ENCODE results near the gene DEAF1.
"Not testable (repeated sequence)": the region's sequence is repeated elsewhere in the genome, so short reads cannot be mapped to it uniquely, and the experiment has no call there.

The DEAF1 gene, protein sequence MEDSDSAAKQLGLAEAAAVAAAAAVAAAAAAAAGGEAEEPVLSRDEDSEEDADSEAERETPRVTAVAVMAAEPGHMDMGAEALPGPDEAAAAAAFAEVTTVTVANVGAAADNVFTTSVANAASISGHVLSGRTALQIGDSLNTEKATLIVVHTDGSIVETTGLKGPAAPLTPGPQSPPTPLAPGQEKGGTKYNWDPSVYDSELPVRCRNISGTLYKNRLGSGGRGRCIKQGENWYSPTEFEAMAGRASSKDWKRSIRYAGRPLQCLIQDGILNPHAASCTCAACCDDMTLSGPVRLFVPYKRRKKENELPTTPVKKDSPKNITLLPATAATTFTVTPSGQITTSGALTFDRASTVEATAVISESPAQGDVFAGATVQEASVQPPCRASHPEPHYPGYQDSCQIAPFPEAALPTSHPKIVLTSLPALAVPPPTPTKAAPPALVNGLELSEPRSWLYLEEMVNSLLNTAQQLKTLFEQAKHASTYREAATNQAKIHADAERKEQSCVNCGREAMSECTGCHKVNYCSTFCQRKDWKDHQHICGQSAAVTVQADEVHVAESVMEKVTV

DNA sequence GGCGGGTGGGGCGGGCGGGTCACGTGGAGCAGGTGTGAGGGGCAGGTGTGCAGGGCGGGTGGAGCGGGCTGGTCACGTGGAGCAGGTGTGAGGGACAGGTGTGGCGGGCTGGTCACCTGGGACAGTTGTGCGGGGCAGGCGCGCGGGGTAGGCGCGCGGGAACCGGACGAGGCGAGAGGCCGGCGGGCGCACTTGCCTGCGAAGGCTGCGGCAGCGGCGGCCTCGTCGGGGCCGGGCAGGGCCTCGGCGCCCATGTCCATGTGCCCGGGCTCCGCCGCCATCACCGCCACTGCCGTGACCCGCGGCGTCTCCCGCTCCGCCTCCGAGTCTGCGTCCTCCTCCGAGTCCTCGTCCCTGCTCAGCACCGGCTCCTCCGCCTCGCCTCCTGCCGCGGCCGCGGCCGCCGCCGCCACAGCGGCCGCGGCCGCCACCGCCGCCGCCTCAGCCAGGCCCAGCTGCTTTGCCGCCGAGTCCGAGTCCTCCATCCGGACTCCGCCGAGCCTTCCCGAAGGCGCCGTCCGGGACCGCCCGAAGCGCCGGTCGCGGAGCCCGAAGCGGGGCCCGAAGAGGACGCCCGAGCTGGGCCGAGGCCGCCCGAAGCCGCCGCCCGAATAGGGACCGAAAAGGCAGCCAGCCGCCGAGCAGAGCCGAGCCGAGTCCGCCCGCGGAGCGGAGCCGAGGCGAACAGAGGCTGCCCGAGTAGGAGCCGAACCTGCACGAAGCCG, at the start of gene DEAF1:
DEAF1 (minus strand) TSS at position 660 of the 725 bp plus-strand sequence; CDS start at position 485, 175 bp downstream.
- in situ Hi-C loops (cut with HindIII; ENCODE audit: low sequenced_read_pairs), result no loop called here

DNA sequence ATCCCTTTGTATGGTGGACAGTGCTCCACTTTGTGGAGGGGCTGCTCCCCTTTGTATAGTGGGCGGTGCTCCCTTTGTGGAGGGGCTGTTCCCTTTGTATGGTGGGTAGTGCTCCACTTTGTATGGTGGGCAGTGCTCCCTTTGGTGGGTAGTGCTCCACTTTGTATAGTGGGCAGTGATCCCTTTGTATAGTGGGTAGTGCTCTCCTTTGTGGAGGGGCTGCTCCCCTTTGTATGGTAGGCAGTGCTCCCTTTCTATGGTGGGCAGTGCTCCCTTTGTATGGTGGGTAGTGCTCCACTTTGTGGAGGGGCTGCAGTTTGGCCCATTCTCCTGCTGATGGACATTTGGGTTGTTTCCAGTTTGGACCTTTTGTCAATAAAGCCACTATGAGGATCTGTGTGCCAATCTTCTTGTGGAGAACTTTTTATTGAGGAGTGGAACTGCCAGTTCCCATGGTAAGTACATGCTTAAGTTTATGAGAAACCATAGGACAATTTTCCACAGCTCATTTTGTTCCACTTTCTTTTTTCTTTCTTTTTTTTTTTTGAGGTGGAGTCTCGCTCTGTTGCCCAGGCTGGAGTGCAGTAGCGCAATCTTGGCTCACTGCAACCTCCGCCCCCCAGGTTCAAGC, 47.7 kb upstream of the DEAF1 start:
- in situ Hi-C loops (cut with HindIII; ENCODE audit: low sequenced_read_pairs), result no loop called here

DNA sequence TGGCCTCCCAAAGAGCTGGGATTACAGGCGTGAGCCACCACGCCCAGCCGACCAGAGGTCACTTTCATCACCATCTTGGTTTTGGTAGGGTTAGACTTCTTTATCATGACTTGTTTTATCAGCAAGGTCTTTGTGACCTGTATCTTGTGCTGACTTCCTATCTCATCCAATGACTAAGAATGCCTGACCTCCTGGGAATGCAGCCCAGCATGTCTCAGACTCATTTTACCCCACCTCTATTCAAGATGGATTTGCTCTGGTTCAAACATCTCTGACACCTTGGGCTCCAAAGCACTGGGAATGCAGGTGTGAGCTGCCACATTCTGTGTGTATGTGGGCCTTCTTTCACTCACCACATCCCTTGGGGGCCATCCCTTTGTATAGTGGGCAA, 47.1 kb upstream of the DEAF1 start:
- in situ Hi-C loops (cut with HindIII; ENCODE audit: low sequenced_read_pairs), result no loop called here

DNA sequence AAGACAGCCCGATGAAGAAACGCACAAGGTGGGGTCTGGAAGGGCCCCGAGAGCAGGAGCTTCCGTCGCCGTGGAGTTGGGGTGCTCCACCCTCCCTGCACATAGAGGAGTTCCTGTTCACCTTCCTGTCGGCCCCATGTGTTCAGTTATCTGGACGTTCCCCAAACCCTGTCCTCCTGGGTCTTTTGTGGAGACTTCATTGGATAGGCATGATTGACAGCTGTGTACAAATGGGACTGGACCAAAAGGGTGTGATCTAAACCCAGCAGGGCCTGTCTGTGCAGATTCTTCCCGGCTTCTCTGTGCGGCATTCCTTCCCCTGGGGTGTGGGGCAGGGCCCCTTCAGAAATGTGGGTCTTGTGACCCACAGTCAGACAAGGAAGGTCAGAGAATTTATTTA, 42.9 kb upstream of the DEAF1 start:
- in situ Hi-C loops (cut with HindIII; ENCODE audit: low sequenced_read_pairs), result not testable (repeated sequence)

DNA sequence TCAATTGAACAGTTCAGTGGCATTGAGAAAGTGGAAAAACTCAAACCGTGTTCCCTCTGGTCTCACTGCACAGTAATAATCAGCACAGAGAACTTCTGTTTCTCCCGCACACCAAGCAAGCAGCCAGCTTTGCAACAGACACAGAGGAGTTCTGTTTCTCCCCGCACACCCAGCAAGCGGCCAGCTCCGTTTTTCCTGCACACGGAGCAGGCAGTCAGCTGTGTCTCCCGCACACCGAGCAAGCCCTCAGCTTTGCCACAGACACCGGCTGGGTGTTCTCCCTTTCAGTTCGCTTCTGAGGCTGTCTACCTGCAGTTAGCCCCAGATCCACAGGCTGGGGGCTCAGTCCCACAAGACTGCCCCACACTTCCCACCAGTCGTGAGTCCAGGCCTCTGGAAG, 42.3 kb upstream of the DEAF1 start:
- in situ Hi-C loops (cut with HindIII; ENCODE audit: low sequenced_read_pairs), result no loop called here

DNA sequence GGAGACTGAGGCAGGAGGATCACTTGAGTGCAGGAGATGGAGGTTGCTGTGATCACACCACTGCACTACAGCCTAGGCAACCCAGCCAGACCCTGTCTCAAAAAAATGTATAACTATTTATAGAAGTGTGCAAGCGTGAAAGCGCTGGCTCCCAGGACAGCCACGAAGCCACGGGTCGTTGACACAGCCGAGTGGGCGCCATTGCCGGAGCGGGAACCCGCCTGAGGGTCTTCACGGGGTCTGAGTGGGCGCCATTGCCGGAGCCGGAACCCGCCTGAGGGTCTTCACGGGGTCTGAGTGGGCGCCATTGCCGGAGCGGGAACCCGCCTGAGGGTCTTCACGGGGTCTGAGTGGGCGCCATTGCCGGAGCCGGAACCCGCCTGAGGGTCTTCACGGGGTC, 39.5 kb upstream of the DEAF1 start:
- in situ Hi-C loops (cut with HindIII; ENCODE audit: low sequenced_read_pairs), result not testable (repeated sequence)

DNA sequence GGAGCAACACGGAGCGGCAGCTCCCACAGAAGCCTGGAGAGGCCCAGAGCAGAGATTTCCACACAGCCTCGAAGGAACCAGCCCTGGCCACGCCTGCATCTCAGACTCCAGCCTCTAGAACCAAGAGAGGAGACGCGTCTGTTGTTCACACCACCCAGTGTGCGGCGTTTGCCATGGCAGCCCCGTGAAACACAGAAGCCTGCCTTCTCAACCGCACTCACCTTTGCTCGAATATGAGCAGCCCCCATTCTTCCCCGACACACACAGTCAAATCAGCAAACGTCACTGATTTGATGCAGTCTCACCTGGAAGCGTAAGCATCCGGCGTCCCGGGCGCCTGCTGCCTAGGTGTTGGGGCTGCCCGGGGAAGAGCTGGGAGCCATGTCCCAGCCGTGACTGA, 38.0 kb upstream of the DEAF1 start:
- in situ Hi-C loops (cut with HindIII; ENCODE audit: low sequenced_read_pairs), result no loop called here

DNA sequence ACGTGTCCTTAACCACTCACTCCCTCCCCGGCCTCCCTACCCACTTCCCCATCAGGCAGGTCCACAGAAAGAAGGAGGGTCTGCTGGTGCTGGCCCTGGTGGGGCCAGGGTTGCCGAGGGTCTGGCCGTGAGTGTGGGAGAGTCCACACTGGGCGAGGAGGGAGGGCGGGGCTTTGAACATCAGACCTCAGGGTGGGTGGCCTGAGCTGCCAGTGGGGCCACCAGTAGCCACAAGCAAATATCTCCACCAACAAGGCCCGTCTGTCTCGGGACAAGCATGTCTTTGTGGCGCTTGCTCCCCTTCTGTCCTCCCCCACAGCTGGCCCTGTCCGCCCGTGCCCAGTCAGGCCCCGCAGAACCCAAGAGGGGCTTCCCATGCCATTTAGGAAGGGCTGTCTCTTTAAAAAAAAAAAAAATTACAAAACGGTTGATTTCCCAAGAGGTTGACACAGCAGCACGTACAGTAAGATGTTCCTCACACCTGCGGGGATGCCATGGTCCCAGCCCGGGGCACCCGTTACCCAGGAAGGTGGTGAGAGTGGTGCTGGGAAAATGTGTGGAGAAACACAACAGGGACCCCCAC, 34.6 kb upstream of the DEAF1 start:
- in situ Hi-C loops (cut with HindIII; ENCODE audit: low sequenced_read_pairs), result no loop called here

DNA sequence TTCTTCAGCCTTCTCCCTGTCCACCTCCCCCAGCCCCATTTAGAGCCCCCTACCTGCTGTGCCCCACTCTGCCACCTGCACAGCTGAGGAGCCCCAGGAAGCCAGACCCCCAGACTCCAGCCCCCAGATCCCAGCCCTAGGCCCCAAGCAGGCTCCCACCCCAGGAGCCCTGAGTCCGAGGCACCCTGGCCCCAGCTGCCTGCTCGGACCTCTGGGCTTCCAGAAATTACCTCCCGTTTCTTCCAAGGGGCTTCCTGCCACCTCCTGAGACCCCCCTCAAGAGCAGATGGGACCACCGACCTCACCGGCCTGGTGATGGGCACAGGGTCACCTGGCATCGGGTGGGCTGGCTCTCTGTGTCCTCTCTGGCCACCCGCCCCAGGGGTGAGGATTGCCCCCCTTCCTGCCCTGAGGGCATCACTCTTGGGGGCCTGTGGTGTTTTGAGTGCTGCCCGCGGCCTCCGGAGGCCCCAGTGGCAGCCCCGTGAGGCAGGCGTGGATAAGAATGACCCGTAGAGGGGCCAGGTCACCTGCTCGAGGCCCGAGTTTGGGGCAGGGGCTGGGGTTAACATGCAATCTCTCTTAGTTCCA, 34.0 kb upstream of the DEAF1 start:
- in situ Hi-C loops (cut with HindIII; ENCODE audit: low sequenced_read_pairs), result no loop called here

DNA sequence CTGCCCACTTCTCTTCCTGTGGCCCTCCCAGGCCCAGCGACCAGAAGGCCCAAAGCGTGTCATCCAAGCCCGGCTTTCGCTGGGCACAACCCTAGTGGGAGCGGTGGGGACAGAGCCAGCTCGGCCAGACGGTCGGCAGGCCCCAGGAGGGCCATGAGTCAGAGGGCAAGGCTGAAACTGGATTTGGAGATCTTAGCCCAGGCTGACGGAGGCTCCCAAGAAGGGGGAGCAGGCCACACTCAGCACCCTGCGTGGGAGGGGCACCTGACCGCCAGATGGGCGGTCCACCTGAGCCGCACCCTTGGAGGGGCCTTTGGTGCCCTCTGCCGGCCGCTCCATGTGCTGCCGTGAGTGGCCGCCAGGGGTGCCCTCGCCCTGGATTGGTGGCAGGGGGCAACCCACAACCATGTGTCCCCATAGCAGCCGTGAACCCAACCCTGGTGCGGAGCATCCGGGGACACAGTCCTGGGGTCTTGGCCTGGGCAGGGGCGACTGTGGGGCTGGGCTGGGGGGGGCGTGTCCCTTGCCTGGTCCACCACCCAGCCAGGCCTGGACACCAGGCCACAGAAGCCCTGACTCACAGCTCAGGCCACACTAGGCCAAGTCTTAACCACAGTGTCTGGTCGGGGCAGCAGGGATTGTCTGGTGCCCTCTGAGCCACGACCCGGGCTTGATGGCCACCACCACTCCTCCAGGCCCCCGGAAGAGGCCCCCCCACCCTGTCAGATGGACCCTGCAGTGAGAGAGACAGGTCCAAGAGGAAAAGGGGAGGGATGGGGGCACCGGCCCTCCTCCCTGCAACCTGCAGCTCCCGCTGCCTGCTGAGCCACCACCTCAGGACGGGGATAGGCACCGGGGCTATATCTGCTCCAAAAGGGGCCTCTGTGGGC, 33.1 kb upstream of the DEAF1 start:
- in situ Hi-C loops (cut with HindIII; ENCODE audit: low sequenced_read_pairs), result no loop called here

DNA sequence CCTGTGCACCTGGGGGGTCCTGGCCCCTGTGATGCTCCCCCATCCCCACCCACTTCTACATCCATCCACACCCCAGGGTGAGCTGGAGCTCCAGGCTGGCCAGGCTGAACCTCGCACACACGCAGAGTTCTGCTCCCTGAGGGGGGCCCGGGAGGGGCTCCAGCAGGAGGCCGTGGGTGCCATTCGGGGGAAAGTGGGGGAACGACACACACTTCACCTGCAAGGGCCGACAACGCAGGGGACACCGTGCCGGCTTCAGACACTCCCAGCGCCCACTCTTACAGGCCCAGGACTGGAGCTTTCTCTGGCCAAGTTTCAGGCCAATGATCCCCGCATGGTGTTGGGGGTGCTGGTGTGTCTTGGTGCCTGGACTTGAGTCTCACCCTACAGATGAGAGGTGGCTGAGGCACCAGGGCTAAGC, 32.3 kb upstream of the DEAF1 start:
- in situ Hi-C loops (cut with HindIII; ENCODE audit: low sequenced_read_pairs), result no loop called here

DNA sequence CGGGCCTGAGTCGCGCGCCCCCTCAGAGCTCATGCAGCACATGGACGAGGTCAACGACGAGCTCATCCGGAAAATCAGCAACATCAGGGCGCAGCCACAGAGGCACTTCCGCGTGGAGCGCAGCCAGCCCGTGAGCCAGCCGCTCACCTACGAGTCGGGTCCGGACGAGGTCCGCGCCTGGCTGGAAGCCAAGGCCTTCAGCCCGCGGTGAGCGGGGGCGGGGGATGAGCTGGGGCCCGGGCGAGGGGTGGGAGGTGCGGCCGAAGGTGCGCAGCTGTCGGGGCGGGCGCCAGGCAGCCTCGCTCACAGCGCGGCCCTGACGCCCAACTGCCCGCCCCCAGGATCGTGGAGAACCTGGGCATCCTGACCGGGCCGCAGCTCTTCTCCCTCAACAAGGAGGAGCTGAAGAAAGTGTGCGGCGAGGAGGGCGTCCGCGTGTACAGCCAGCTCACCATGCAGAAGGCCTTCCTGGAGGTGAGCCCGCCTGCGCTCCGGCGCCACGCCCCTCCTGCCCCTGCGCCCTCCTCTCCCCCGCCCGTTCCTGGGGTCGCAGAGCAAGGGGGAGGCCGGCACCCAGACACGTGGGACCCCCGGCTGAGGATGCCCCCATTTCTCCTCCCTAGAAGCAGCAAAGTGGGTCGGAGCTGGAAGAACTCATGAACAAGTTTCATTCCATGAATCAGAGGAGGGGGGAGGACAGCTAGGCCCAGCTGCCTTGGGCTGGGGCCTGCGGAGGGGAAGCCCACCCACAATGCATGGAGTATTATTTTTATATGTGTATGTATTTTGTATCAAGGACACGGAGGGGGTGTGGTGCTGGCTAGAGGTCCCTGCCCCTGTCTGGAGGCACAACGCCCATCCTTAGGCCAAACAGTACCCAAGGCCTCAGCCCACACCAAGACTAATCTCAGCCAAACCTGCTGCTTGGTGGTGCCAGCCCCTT, 31.5 kb upstream of the DEAF1 start:
- in situ Hi-C loops (cut with HindIII; ENCODE audit: low sequenced_read_pairs), result no loop called here

DNA sequence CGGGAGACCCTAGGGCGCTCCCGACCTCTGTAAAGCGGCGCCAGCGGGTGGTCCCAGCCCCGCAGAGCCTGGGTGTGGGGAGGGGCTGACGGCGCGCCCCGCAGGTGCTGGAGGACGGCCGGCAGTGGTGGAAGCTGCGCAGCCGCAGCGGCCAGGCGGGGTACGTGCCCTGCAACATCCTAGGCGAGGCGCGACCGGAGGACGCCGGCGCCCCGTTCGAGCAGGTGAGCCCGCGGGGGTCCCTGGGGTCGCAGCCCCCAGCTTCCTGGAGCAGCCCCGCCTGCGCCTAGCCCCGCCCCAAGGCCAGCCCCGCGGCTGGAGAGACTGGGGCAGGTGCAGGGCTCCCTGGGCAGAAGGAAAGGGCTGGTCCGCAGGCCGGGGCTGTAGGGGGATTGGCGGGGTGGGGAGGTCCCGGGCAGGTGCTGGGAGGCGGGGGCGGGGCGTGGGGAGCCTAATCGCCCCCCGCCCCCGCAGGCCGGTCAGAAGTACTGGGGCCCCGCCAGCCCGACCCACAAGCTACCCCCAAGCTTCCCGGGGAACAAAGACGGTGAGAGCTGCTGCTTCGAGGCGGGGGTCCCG, 30.7 kb upstream of the DEAF1 start:
- in situ Hi-C loops (cut with HindIII; ENCODE audit: low sequenced_read_pairs), result no loop called here

DNA sequence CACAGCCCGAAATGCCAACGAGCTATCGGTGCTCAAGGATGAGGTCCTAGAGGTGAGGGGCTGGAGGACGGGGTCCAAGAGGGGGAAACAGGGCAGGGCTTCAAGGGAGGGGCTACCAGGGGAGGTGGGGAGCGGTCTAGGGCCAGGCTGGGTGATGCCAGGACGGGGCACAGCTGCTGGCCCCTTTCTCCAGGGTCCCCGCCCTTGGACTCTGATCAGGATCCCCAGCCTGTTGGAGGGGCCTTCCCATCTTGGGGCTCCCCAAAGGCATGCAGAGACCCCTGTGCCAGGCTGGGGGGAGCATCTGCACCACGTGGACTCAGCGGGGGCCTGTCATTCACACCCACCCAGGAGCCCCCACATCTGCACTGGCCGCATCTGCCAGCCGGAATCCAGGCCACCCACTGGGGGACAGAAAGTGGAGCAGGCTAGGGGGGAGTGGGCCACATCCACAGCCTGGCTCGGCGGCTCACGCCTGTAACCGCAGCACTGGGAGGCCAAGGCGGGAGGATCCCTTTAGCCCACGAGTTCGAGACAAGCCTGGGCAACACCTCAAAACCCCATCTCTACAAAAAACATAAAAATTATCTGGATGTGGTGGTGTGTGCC, 29.9 kb upstream of the DEAF1 start:
- in situ Hi-C loops (cut with HindIII; ENCODE audit: low sequenced_read_pairs), result no loop called here

DNA sequence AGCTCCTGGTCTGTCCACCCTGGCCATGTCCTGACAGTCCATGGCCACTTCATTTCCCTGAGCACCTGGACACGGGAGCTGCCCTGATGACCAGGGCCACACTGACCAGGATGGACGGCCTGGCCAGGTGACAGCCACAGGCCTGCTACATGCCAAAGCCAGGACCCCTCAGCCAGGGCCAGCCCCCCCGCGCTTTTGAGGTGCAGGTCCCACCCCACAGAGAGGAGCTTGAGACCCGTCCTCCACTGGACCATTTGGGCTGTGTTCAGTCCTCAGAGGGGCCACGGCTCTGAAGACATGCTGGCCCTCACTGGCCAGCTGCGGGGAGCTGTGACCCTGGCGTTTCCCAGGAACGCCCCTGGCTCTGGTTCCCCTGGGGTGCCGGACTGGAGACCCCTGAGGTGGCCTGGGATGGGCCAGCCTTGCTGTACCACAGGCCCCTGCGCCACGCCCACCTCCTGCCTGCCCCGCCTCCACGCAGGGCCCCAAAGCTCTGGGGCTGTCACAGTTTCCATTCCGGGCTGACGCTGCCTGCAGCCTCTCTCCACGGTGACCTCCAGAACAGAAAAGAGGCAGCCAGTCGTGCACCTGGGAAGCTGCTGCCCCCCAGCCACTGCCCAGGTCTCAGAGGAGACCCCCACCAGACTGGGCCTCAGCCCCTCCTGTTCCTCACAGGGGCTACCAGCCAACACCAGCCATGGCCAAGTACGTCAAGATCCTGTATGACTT, 29.2 kb upstream of the DEAF1 start:
- in situ Hi-C loops (cut with HindIII; ENCODE audit: low sequenced_read_pairs), result no loop called here

DNA sequence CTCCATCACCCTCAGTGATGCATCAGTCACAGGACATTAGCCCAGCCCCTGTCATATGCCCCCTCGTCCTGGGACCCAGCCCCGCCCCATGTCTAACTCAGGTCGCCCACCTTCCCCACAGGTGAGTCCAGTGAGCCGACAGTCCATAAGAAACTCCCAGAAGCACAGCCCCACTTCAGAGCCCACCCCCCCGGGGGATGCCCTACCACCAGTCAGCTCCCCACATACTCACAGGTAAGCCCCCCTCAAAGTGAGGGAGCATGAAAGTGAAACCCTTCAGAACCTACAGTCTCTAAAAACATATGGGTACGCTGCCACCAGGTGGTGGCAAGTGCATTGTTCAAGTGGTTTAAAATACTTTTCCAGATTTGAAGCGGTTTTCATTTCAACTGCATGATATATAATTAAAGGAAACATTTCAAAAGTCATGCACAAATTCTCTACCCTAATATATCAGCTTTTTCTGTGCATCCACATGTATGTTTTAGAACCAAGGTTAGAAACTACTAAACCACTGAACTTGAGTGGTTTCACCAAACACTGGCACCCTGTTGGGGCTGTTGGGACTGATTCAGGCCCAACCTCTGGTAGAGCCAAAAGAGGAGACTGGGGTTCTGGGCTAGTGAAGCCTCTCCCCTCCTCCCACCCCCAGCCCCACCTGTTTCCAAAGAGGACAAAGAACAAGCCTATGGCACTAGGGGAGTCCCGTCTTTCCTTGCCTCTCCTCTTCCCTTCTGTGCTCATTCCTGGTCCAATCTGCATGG, 28.3 kb upstream of the DEAF1 start:
- in situ Hi-C loops (cut with HindIII; ENCODE audit: low sequenced_read_pairs), result no loop called here
